ENCODE data around the gene MIER3.

The MIER3 gene

DNA sequence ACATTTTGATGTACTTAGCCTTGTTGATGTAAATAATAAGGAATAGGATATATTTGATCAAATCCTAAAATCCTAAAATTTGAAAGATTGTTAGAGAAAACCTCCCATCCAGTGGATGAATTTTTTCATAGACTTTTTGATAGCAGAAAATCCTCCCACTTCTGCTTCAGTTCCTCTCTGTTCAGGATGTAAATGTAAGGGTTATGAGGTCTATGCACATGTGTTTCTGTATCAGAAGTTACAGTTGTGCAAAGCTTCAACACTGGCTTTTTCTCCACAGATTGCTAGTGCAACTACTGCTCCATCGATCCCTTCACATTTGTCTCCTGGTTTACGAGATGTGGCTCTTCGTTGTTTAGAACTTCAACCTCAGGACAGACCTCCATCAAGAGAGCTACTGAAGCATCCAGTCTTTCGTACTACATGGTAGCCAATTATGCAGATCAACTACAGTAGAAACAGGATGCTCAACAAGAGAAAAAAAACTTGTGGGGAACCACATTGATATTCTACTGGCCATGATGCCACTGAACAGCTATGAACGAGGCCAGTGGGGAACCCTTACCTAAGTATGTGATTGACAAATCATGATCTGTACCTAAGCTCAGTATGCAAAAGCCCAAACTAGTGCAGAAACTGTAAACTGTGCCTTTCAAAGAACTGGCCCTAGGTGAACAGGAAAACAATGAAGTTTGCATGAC lies 58.5 kb downstream of the MIER3 start:
- DNase-seq, result no peak

DNA sequence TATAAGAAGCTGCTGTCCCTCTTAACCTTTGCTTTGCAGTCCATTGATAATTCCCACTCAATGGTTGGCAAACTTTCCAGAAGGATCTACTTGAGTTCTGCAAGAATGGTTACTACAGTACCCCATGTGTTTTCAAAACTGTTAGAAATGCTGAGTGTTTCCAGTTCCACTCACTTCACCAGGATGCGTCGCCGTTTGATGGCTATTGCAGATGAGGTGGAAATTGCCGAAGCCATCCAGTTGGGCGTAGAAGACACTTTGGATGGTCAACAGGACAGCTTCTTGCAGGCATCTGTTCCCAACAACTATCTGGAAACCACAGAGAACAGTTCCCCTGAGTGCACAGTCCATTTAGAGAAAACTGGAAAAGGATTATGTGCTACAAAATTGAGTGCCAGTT lies 70.4 kb downstream of the MIER3 start:
- DNase-seq, result no peak

- DNase-seq, result no peak
These were observed 75.6 kb downstream of the MIER3 start for GRCh38 chr5:56876327-56876726.

DNA sequence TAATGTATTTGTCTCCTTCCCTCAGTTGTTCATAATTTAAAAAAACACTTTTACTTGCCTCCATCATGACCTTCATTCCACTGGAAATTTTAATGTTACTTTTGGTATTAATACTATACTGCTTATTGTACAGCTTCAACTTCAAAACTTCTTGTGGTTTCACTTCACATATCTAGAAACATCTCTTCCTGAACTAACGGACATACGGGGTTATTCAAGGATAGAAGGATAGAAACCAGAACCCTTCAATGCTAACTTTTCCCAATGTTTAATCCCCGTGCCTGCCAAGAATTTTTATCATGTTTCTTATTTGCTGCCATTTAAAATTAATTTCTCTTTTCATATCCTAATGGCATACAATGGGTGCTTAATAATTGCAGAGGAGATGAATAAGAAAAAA lies 78.9 kb downstream of the MIER3 start:
- no peak for DNase-seq

- DNase-seq, result no peak
These were observed 80.1 kb downstream of the MIER3 start for GRCh38 chr5:56871777-56872176.

All from NCI-H2171 (cell line).